Endothelial cell of umbilical vein (primary cell): Measurements from ENCODE around the gene TEX54. TPM values are rescaled to one million over a fixed set of nuclear protein-coding genes. Genes with fewer than 3 reads are reported as not detected.

ENCODE experiments used
- BruUV-seq: library from RNA; stranded (reverse); fragments of 400-500 nt; replicated peaks from 2 replicates; lab custom pipeline; 2021; lab: Mats Ljungman, UMichigan
- CTCF ChIA-PET: fragments of 300-600, 350-600 bp; sonication (Branson Sonifier 250); formaldehyde crosslinking; loops from one replicate; lab custom pipeline; 2021; ENCODE audit warnings: antibody characterized with exemption, inconsistent platforms; lab: Charles Lee
- POLR2A ChIA-PET: fragments of 300-600, 350-600 bp; sonication (Branson Sonifier 250); formaldehyde crosslinking; loops from one replicate; lab custom pipeline; 2021; ENCODE audit warnings: antibody characterized with exemption, inconsistent platforms; lab: Charles Lee
- DNase-seq: peaks from one replicate; pipeline ENCODE4 v3.0.0-alpha.2; 2011; ENCODE audit warnings: low read depth, low spot score
- FAIRE-seq: peaks from 2 replicates; lab custom pipeline; 2011; peaks lifted over from hg19 to GRCh38; lab: Jason Lieb, UNC
- H2AFZ ChIP-seq: 2 replicates; pipeline ENCODE4 v1.6.0; 2012; ENCODE audit warnings: low read depth, low read length, control low read depth, inconsistent platforms
- H3K27ac ChIP-seq: 2 replicates; pipeline ENCODE4 v1.5.1; 2011; ENCODE audit warnings: low read depth, mild to moderate bottlenecking, control low read depth, low read length, moderate library complexity; ENCODE audit not compliant: insufficient read depth
- H3K27me3 ChIP-seq, 2 experiments: 2 replicates each; pipeline versions ENCODE4 v1.6.0 to v1.6.1; 2011; ENCODE audit warnings: low read length in 2 of 2, mixed read lengths in 1 of 2; ENCODE audit not compliant: control insufficient read depth in 2 of 2, insufficient read depth in 2 of 2
- H3K36me3 ChIP-seq, 2 experiments: 2 replicates in 1 of 2; 3 replicates in 1 of 2; pipeline ENCODE4 v1.5.1; 2011; ENCODE audit warnings: low read length in 2 of 2, mild to moderate bottlenecking in 1 of 2, moderate library complexity in 1 of 2; ENCODE audit not compliant: control insufficient read depth in 2 of 2, insufficient read depth in 2 of 2; ENCODE audit errors: extremely low read depth in 1 of 2
- H3K4me1 ChIP-seq: 3 replicates; pipeline ENCODE4 v1.5.1; 2011; ENCODE audit warnings: mild to moderate bottlenecking, low read length; ENCODE audit not compliant: control insufficient read depth, insufficient read depth; ENCODE audit errors: extremely low read depth
- H3K4me2 ChIP-seq: 2 replicates; pipeline ENCODE4 v1.6.1; 2011; ENCODE audit warnings: low read length, control low read depth, mixed read lengths; ENCODE audit not compliant: insufficient read depth
- H3K4me3 ChIP-seq, 3 experiments: fragments of 200-600 bp in 1 of 3; sonication (generic), shearing (Covaris generic) in 1 of 3; replicated peaks in 1 of 3; 2 replicates each; pipeline ENCODE4 v1.5.1; 2011 to 2016; ENCODE audit warnings: control low read depth in 3 of 3, low read length in 3 of 3, mild to moderate bottlenecking in 2 of 3, inconsistent platforms in 1 of 3, low read depth in 1 of 3, moderate library complexity in 1 of 3; ENCODE audit not compliant: insufficient read depth in 1 of 3
- H3K79me2 ChIP-seq: 2 replicates; pipeline ENCODE4 v1.6.0; 2012; ENCODE audit warnings: low read length, inconsistent platforms; ENCODE audit not compliant: control insufficient read depth, insufficient read depth
- H3K9ac ChIP-seq: replicated peaks from 2 replicates; pipeline ENCODE3; 2011; ENCODE audit warnings: low read length, control low read depth; ENCODE audit not compliant: insufficient read depth; ENCODE audit errors: extremely low read depth
- H3K9me1 ChIP-seq: replicated peaks from 3 replicates; pipeline ENCODE4 v1.6.0; 2011; ENCODE audit warnings: mild to moderate bottlenecking, low read length; ENCODE audit not compliant: control insufficient read depth, insufficient read depth; ENCODE audit errors: extremely low read depth
- H3K9me3 ChIP-seq: replicated peaks from 2 replicates; pipeline ENCODE4 v1.5.1; 2012; ENCODE audit warnings: low read length, inconsistent platforms; ENCODE audit not compliant: control insufficient read depth, insufficient read depth
- H4K20me1 ChIP-seq: replicated peaks from 2 replicates; pipeline ENCODE3; 2011; ENCODE audit warnings: mild to moderate bottlenecking, low read length; ENCODE audit not compliant: control insufficient read depth, insufficient read depth; ENCODE audit errors: extremely low read depth
- EZH2 ChIP-seq: IDR thresholded peaks from 2 replicates; pipeline ENCODE4 v1.6.1; 2012; ENCODE audit warnings: borderline replicate concordance, low read depth, mild to moderate bottlenecking, moderate library complexity, low read length, inconsistent platforms; ENCODE audit not compliant: severe bottlenecking
- FOS ChIP-seq: IDR thresholded peaks from 2 replicates; pipeline ENCODE4 v1.6.1; 2011; ENCODE audit warnings: mild to moderate bottlenecking, low read length, moderate library complexity, borderline replicate concordance; ENCODE audit not compliant: insufficient read depth
- GATA2 ChIP-seq: IDR thresholded peaks from 2 replicates; pipeline ENCODE4 v1.7.0; 2011; ENCODE audit warnings: low read depth, mild to moderate bottlenecking, moderate library complexity, mixed read lengths, low read length; ENCODE audit not compliant: insufficient read length, insufficient read depth
- JUN ChIP-seq: IDR thresholded peaks from 2 replicates; pipeline ENCODE4 v1.6.1; 2011; ENCODE audit warnings: borderline replicate concordance, low read depth; ENCODE audit not compliant: insufficient read length, insufficient read depth
- MAX ChIP-seq: IDR thresholded peaks from 2 replicates; pipeline ENCODE4 v1.6.1; 2011; ENCODE audit not compliant: insufficient read depth, insufficient read length
- MYC ChIP-seq: IDR thresholded peaks from one replicate; pipeline ENCODE4 v1.6.1; 2011; ENCODE audit warnings: mild to moderate bottlenecking, low read depth, low read length
- POLR2A ChIP-seq: IDR thresholded peaks from 2 replicates; pipeline ENCODE4 v1.6.1; 2012; ENCODE audit warnings: low read depth, mild to moderate bottlenecking, control low read depth, low read length
- POLR2AphosphoS5 ChIP-seq: IDR thresholded peaks from 2 replicates; pipeline ENCODE4 v1.6.1; 2012; ENCODE audit warnings: low read depth, mild to moderate bottlenecking, control low read depth, low read length, moderate library complexity; ENCODE audit not compliant: insufficient read depth
- dilution Hi-C: fragments of 300-500 bp; cut with MboI; formaldehyde crosslinking; loops from one replicate; pipeline ENCODE4 v1.15.0; 2019; ENCODE audit warnings: low sequenced_read_pairs; ENCODE audit not compliant: extremely low pct_ligation_motif_present
- intact Hi-C: fragments of 100-400 bp; cut with micrococcal nuclease; formaldehyde crosslinking; loops from one replicate; pipeline ENCODE4 v1.10.0; 2022
- microRNA-seq: library from miRNA; unstranded; fragments of <30 nt; microRNA quantifications from one replicate; pipeline ENCODE4 v1.2.0, GENCODE V29; 2021; ENCODE audit warnings: borderline number of aligned reads, borderline replicate concordance
- polyA plus RNA-seq, 4 experiments: library from polyadenylated mRNA; depleted of rRNA in 3 of 4; stranded (reverse) in 3 of 4; unstranded in 1 of 4; fragments of >200 nt; gene quantifications; 2 replicates each; pipeline versions ENCODE4 v1.2.1 to v1.2.3, GENCODE V29; 2011 to 2012; ENCODE audit warnings: missing spikeins in 1 of 4
- small RNA-seq: library from RNA; depleted of rRNA; stranded (forward); fragments of <200 nt; gene quantifications from one replicate; pipeline ENCODE3, GENCODE V24; 2012; ENCODE audit warnings: low replicate concordance, low read depth; ENCODE audit not compliant: insufficient read depth, insufficient read length
- total RNA-seq: library from RNA; stranded (reverse); gene quantifications from 2 replicates; pipeline ENCODE4 v1.2.3, GENCODE V29; 2021
- TF ChIP-seq, protein P1 (sequence below), 2 donors: IDR thresholded peaks; 1 replicate in 1 of 2; 2 replicates in 1 of 2; pipeline ENCODE4 v1.5.1; 2011; ENCODE audit warnings: low read length in 2 of 2, mild to moderate bottlenecking in 2 of 2, moderate library complexity in 2 of 2, control low read depth in 1 of 2, inconsistent platforms in 1 of 2, low read depth in 1 of 2; ENCODE audit not compliant: insufficient read depth in 1 of 2; ENCODE audit errors: extremely low read depth in 1 of 2

The TEX54 gene
- total and polyA plus RNA-seq, 2 donors (not counting 3 experiments of a cell fraction or from before 2014, with no cell fraction given), result not detected

DNA sequence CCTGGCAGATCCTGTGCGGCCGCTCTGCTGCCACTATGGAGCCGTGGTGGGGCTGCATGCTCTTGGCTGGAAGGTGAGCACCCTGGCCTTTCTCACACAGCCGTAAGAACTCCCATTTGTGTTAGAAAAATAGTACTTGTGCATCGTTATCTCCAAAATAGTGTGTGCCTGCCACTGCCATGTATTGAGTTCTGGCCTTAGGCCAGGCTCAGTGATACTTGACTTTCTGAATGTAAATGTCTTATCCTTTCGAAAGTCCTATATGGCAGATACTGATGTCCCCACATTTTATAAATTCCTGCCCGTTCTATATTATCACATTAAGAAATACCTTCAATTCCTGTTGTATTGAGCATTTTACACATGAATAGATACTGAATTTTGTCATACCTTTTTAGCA, 49.9 kb downstream of the TEX54 start:
- Histone ChIP-seq H3K9me3 (no peaks in the 10 kb centered on the region), H3K27me3 (no peaks in the 10 kb centered on the region), H3K27ac (no peak overlapping the region), H3K9ac (no peak overlapping the region), H3K79me2 (peaks cover under 1% of the 10 kb centered on the region), H3K9me1 (no peaks in the 10 kb centered on the region), H3K4me2 (no peak overlapping the region), H3K4me3 (no peak overlapping the region), H3K4me1 (peaks cover 6% of the 10 kb centered on the region), H2AFZ (no peak overlapping the region), H3K36me3 (peaks cover 0 to 15% of the 10 kb centered on the region in 2 experiments), H4K20me1 (no peaks in the 10 kb centered on the region)
- CTCF ChIA-PET, result no interaction called here
- FAIRE-seq, result no peak
- no peak for TF ChIP-seq POLR2A
- TF ChIP-seq GATA2, result no peak
- no peak for TF ChIP-seq MAX
- no peak for TF ChIP-seq POLR2AphosphoS5
- no peak for TF ChIP-seq EZH2
- no peak for TF ChIP-seq JUN
- TF ChIP-seq MYC, result no peak
- no peak for TF ChIP-seq FOS
- TF ChIP-seq, protein P1, sequence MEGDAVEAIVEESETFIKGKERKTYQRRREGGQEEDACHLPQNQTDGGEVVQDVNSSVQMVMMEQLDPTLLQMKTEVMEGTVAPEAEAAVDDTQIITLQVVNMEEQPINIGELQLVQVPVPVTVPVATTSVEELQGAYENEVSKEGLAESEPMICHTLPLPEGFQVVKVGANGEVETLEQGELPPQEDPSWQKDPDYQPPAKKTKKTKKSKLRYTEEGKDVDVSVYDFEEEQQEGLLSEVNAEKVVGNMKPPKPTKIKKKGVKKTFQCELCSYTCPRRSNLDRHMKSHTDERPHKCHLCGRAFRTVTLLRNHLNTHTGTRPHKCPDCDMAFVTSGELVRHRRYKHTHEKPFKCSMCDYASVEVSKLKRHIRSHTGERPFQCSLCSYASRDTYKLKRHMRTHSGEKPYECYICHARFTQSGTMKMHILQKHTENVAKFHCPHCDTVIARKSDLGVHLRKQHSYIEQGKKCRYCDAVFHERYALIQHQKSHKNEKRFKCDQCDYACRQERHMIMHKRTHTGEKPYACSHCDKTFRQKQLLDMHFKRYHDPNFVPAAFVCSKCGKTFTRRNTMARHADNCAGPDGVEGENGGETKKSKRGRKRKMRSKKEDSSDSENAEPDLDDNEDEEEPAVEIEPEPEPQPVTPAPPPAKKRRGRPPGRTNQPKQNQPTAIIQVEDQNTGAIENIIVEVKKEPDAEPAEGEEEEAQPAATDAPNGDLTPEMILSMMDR (IDR thresholded peaks at IDR 0.05; ENCODE audit: extremely low read depth in 1 of 2, insufficient read depth in 1 of 2, low read depth in 1 of 2, low read length in 2 of 2), result no peak
- intact Hi-C loops (no loop called here), dilution Hi-C loops (no loop called here)
- no peak for DNase-seq
- no TSS peak for BruUV-seq
- POLR2A ChIA-PET, result no interaction called here

Small RNA genes lying within 50 kb of the gene (microRNA-seq; reads per million reads assigned to microRNA genes)
- gene MIR6514 (not detected), gene MIR6748 (not detected)

Small RNA genes lying within 50 kb of the gene (small RNA-seq; reads per million reads assigned to genes)
- gene MIR6514 (not detected), gene RF00099 (not detected), gene RNU6-118P (not detected), gene SNORD22 (not detected), gene SNORD26 (not detected), gene SNORD27 (not detected), gene SNORD28 (not detected), gene SNORD30 (4,683 reads per million, percentile 100 among the genes with 10 or more reads in this experiment)

Other genes with a start within 250 kb of the TEX54 start
- gene TUT1, start 241.3 kb downstream of the TEX54 start, total RNA-seq, result 16.9 and 17.8 TPM in 2 replicates
- 11.5 and 12.7 TPM in 2 replicates for gene TUT1, start 241.3 kb downstream of the TEX54 start, polyA plus RNA-seq
- gene MTA2, start 231.0 kb downstream of the TEX54 start, total RNA-seq, result 166 and 176 TPM in 2 replicates
- 30.2 and 40.4 TPM in 2 replicates for gene MTA2, start 231.0 kb downstream of the TEX54 start, polyA plus RNA-seq
- 101 and 110 TPM in 2 replicates for gene EML3, start 220.1 kb downstream of the TEX54 start, total RNA-seq
- gene EML3, start 220.1 kb downstream of the TEX54 start, polyA plus RNA-seq, result 75.7 and 78.3 TPM in 2 replicates
- gene ROM1, start 219.6 kb downstream of the TEX54 start, total RNA-seq, result 8.2 and 8.8 TPM in 2 replicates
- gene ROM1, start 219.6 kb downstream of the TEX54 start, polyA plus RNA-seq, result 4.8 and 5.3 TPM in 2 replicates
- 31.6 and 35.0 TPM in 2 replicates for gene B3GAT3, start 210.9 kb downstream of the TEX54 start, total RNA-seq
- gene B3GAT3, start 210.9 kb downstream of the TEX54 start, polyA plus RNA-seq, result 37.2 and 48.0 TPM in 2 replicates
- 357 and 389 TPM in 2 replicates for gene GANAB, start 186.2 kb downstream of the TEX54 start, total RNA-seq
- 433 and 455 TPM in 2 replicates for gene GANAB, start 186.2 kb downstream of the TEX54 start, polyA plus RNA-seq
- gene INTS5, start 179.5 kb downstream of the TEX54 start, total RNA-seq, result 21.7 and 22.8 TPM in 2 replicates
- 20.3 and 20.9 TPM in 2 replicates for gene INTS5, start 179.5 kb downstream of the TEX54 start, polyA plus RNA-seq
- 58.7 and 61.0 TPM in 2 replicates for gene C11orf98, start 167.6 kb downstream of the TEX54 start, total RNA-seq
- gene C11orf98, start 167.6 kb downstream of the TEX54 start, polyA plus RNA-seq, result 32.3 and 39.5 TPM in 2 replicates
- 28.4 and 38.1 TPM in 2 replicates for gene CSKMT, start 167.5 kb downstream of the TEX54 start, total RNA-seq
- 7.8 and 7.9 TPM in 2 replicates for gene CSKMT, start 167.5 kb downstream of the TEX54 start, polyA plus RNA-seq
- gene UQCC3, start 161.2 kb downstream of the TEX54 start, total RNA-seq, result 8.6 and 9.0 TPM in 2 replicates
- gene UQCC3, start 161.2 kb downstream of the TEX54 start, polyA plus RNA-seq, result 15.3 and 15.5 TPM in 2 replicates
- gene LBHD1, start 160.6 kb downstream of the TEX54 start, total RNA-seq, result 7.5 and 10.5 TPM in 2 replicates
- gene LBHD1, start 160.6 kb downstream of the TEX54 start, polyA plus RNA-seq, result 3.5 and 3.8 TPM in 2 replicates
- gene UBXN1, start 153.8 kb downstream of the TEX54 start, total RNA-seq, result 112 and 113 TPM in 2 replicates
- 105 and 114 TPM in 2 replicates for gene UBXN1, start 153.8 kb downstream of the TEX54 start, polyA plus RNA-seq
- gene LRRN4CL, start 143.3 kb downstream of the TEX54 start, total RNA-seq, result 0.20 and 0.37 TPM in 2 replicates
- 0.03 TPM in 1 of 2 replicates, not detected in the other for gene LRRN4CL, start 143.3 kb downstream of the TEX54 start, polyA plus RNA-seq
- gene BSCL2, start 125.4 kb downstream of the TEX54 start, total RNA-seq, result 31.1 and 31.3 TPM in 2 replicates
- 94.8 and 126 TPM in 2 replicates for gene BSCL2, start 125.4 kb downstream of the TEX54 start, polyA plus RNA-seq
- not detected in 2 replicates for gene GNG3, start 125.2 kb downstream of the TEX54 start, total RNA-seq
- not detected in 2 replicates for gene GNG3, start 125.2 kb downstream of the TEX54 start, polyA plus RNA-seq
- 53.4 and 56.2 TPM in 2 replicates for gene HNRNPUL2, start 105.4 kb downstream of the TEX54 start, total RNA-seq
- 14.1 and 18.3 TPM in 2 replicates for gene HNRNPUL2, start 105.4 kb downstream of the TEX54 start, polyA plus RNA-seq
- 31.6 and 43.5 TPM in 2 replicates for gene TTC9C, start 104.4 kb downstream of the TEX54 start, total RNA-seq
- gene TTC9C, start 104.4 kb downstream of the TEX54 start, polyA plus RNA-seq, result 20.6 and 27.4 TPM in 2 replicates
- gene ZBTB3, start 78.7 kb downstream of the TEX54 start, total RNA-seq, result 6.9 and 8.1 TPM in 2 replicates
- 3.7 and 4.1 TPM in 2 replicates for gene ZBTB3, start 78.7 kb downstream of the TEX54 start, polyA plus RNA-seq
- gene POLR2G, start 71.3 kb downstream of the TEX54 start, total RNA-seq, result 94.3 and 96.2 TPM in 2 replicates
- 258 and 266 TPM in 2 replicates for gene POLR2G, start 71.3 kb downstream of the TEX54 start, polyA plus RNA-seq
- gene TAF6L, start 61.4 kb downstream of the TEX54 start, total RNA-seq, result 28.9 and 30.4 TPM in 2 replicates
- 28.6 and 33.3 TPM in 2 replicates for gene TAF6L, start 61.4 kb downstream of the TEX54 start, polyA plus RNA-seq
- 27.6 and 27.8 TPM in 2 replicates for gene TMEM179B, start 45.4 kb downstream of the TEX54 start, total RNA-seq
- 102 and 123 TPM in 2 replicates for gene TMEM179B, start 45.4 kb downstream of the TEX54 start, polyA plus RNA-seq
- gene TMEM223, start 40.8 kb downstream of the TEX54 start, total RNA-seq, result 11.8 and 12.7 TPM in 2 replicates
- gene TMEM223, start 40.8 kb downstream of the TEX54 start, polyA plus RNA-seq, result 26.7 and 31.8 TPM in 2 replicates
- 71.4 and 74.4 TPM in 2 replicates for gene NXF1, start 27.4 kb downstream of the TEX54 start, total RNA-seq
- gene NXF1, start 27.4 kb downstream of the TEX54 start, polyA plus RNA-seq, result 99.8 and 101 TPM in 2 replicates
- gene STX5, start 790 bp downstream of the TEX54 start, total RNA-seq, result 41.3 and 42.8 TPM in 2 replicates
- 46.4 and 50.7 TPM in 2 replicates for gene STX5, start 790 bp downstream of the TEX54 start, polyA plus RNA-seq
- 51.7 and 51.8 TPM in 2 replicates for gene WDR74, start 6.7 kb upstream of the TEX54 start, total RNA-seq
- 44.7 and 44.8 TPM in 2 replicates for gene WDR74, start 6.7 kb upstream of the TEX54 start, polyA plus RNA-seq
- gene SLC3A2, start 48.1 kb upstream of the TEX54 start, total RNA-seq, result 190 and 208 TPM in 2 replicates
- gene SLC3A2, start 48.1 kb upstream of the TEX54 start, polyA plus RNA-seq, result 337 and 344 TPM in 2 replicates
- not detected in 2 replicates for gene CHRM1, start 88.5 kb upstream of the TEX54 start, total RNA-seq
- gene CHRM1, start 88.5 kb upstream of the TEX54 start, polyA plus RNA-seq, result not detected in 2 replicates
- not detected in 2 replicates for gene SLC22A6, start 152.1 kb upstream of the TEX54 start, total RNA-seq
- gene SLC22A6, start 152.1 kb upstream of the TEX54 start, polyA plus RNA-seq, result not detected in 2 replicates
- not detected in 2 replicates for gene SLC22A8, start 183.0 kb upstream of the TEX54 start, total RNA-seq
- gene SLC22A8, start 183.0 kb upstream of the TEX54 start, polyA plus RNA-seq, result not detected in 2 replicates